Measurements from ENCODE around the gene NANS. TPM values are rescaled to one million over a fixed set of nuclear protein-coding genes. Genes with fewer than 3 reads are reported as not detected.

The NANS gene
- polyA plus RNA-seq, 1 experiment: 111 TPM

- no peak for TF ChIP-seq CTCF (IDR thresholded peaks at IDR 0.05; ENCODE audit: low read depth, low read length)
- DNase-seq (ENCODE audit: low read depth, low spot score): no peak
- CTCF ChIA-PET: no interaction called here
These were observed 74.2 kb downstream of the NANS start for GRCh38 chr9:98130576-98131228.

GRCh38 chr9:98132158-98132557 is 75.6 kb downstream of the NANS start:
- TF ChIP-seq CTCF (IDR thresholded peaks at IDR 0.05; ENCODE audit: low read depth, low read length): no peak
- H3K4me3 ChIP-seq (ENCODE audit: low read depth, low read length): no peak overlapping the region
- no peak overlapping the region for H3K27ac ChIP-seq (ENCODE audit: low read depth, low read length)
- peaks cover 9% of the 10 kb centered on the region for H3K27me3 ChIP-seq (ENCODE audit: control insufficient read depth, insufficient read depth, low read length)
- no peak for DNase-seq (ENCODE audit: low read depth, low spot score)
- ChIA-PET POLR2A (no interaction called here), CTCF (interaction anchor here (0.9 kb wide), 1 partner anchor 208 kb away, joined by 3 read pairs; no protein-coding TSS in a partner anchor)
- H3K9me3 ChIP-seq (ENCODE audit: control insufficient read depth, insufficient read depth, low read length): no peaks in the 10 kb centered on the region

More at GRCh38 chr9:98130576-98131228, 74.2 kb downstream of the NANS start:
- H3K27me3 ChIP-seq (ENCODE audit: control insufficient read depth, insufficient read depth, low read length): peaks cover 9% of the 10 kb centered on the region
- no peak overlapping the region for H3K4me3 ChIP-seq (ENCODE audit: low read depth, low read length)
- no peaks in the 10 kb centered on the region for H3K9me3 ChIP-seq (ENCODE audit: control insufficient read depth, insufficient read depth, low read length)
- POLR2A ChIA-PET: interaction anchor here (1.5 kb wide), 1 partner anchor 11 kb away, joined by 3 read pairs; the partner anchor contains the start of gene TRIM14
- no peak overlapping the region for H3K27ac ChIP-seq (ENCODE audit: low read depth, low read length)

Small RNAs within 50 kb of the gene (small RNA-seq; reads per million reads assigned to genes)
- gene RF00017 (ENCODE audit: insufficient read length, low read depth) (not detected), gene RNU6-918P (ENCODE audit: insufficient read length, low read depth) (not detected)

Other genes with a start within 250 kb of the NANS start
- 0.06 and 0.07 TPM in 2 replicates for gene FOXE1, start 203.5 kb upstream of the NANS start, polyA plus RNA-seq (2011; rRNA removed)
- gene TRMO, start 134.2 kb upstream of the NANS start, polyA plus RNA-seq (2011; rRNA removed): 11.1 and 12.6 TPM in 2 replicates
- gene HEMGN, start 118.6 kb upstream of the NANS start, polyA plus RNA-seq (2011; rRNA removed): not detected in 2 replicates
- gene ANP32B, start 73.4 kb upstream of the NANS start, polyA plus RNA-seq (2011; rRNA removed): 53.3 and 59.0 TPM in 2 replicates
- gene TRIM14, start 62.5 kb downstream of the NANS start, polyA plus RNA-seq (2011; rRNA removed): 8.3 and 8.5 TPM in 2 replicates
- 1.4 TPM in 2 replicates for gene CORO2A, start 135.9 kb downstream of the NANS start, polyA plus RNA-seq (2011; rRNA removed)
- 17.2 and 21.9 TPM in 2 replicates for gene TBC1D2, start 198.9 kb downstream of the NANS start, polyA plus RNA-seq (2011; rRNA removed)